HG02852 (cell line): ENCODE data around the gene RAMACL.
"Not testable (repeated sequence)": the region's sequence is repeated elsewhere in the genome, so short reads cannot be mapped to it uniquely, and the experiment has no call there.

Source experiments
- ATAC-seq: cut with Tn5 transposase; IDR thresholded peaks from one replicate; pipeline ENCODE4 v1.9.1; 2021; ENCODE audit warnings: mild to moderate bottlenecking, moderate library complexity; ENCODE audit not compliant: unreplicated experiment

The RAMACL gene

GRCh38 chr6:166558156-166559005, 28.1 kb downstream of the RAMACL start:
- ATAC-seq: no peak

GRCh38 chr6:166556863-166557322, 29.6 kb downstream of the RAMACL start:
- no peak for ATAC-seq

GRCh38 chr6:166556336-166556735, 30.1 kb downstream of the RAMACL start:
- ATAC-seq: no peak

- ATAC-seq: no peak
Measured at GRCh38 chr6:166555086-166555485, 31.4 kb downstream of the RAMACL start.

GRCh38 chr6:166554316-166554715, 32.2 kb downstream of the RAMACL start:
- ATAC-seq: no peak

- no peak for ATAC-seq
Measured at GRCh38 chr6:166553563-166554271, 32.8 kb downstream of the RAMACL start.

- ATAC-seq: no peak
Measured at GRCh38 chr6:166552600-166552999, 33.9 kb downstream of the RAMACL start.

- no peak for ATAC-seq
Measured at GRCh38 chr6:166551754-166552495, 34.6 kb downstream of the RAMACL start.

- no peak for ATAC-seq
Measured at GRCh38 chr6:166546653-166547052, 39.8 kb downstream of the RAMACL start.

- no peak for ATAC-seq
Measured at GRCh38 chr6:166545156-166546034, 41.1 kb downstream of the RAMACL start.

- no peak for ATAC-seq
Measured at GRCh38 chr6:166544296-166544605, 42.2 kb downstream of the RAMACL start.

- no peak for ATAC-seq
Measured at GRCh38 chr6:166543603-166544295, 42.7 kb downstream of the RAMACL start.

- no peak for ATAC-seq
Measured at GRCh38 chr6:166542580-166542912, 43.9 kb downstream of the RAMACL start.

- ATAC-seq: no peak
Measured at GRCh38 chr6:166541876-166542579, 44.5 kb downstream of the RAMACL start.

GRCh38 chr6:166541366-166541765, 45.1 kb downstream of the RAMACL start:
- ATAC-seq: peak; percentile 32

- ATAC-seq: peak; percentile 95
Measured at GRCh38 chr6:166540631-166541331, 45.7 kb downstream of the RAMACL start.

GRCh38 chr6:166539543-166539942, 46.9 kb downstream of the RAMACL start:
- no peak for ATAC-seq

GRCh38 chr6:166539011-166539385, 47.5 kb downstream of the RAMACL start:
- ATAC-seq: not testable (repeated sequence)
